Ovary (tissue), 9 donors: Measurements from ENCODE around the gene CCDC150. TPM values are rescaled to one million over a fixed set of nuclear protein-coding genes. Genes with fewer than 3 reads are reported as not detected.

ENCODE experiments used
- DNase-seq, 5 donors: peaks; one replicate each; pipeline ENCODE4 v3.0.0-alpha.2; 2019 to 2020
- H3K27ac ChIP-seq, 2 donors: fragments of 200-600 bp; one replicate each; pipeline versions ENCODE4 v1.5.1 to v1.8.0; 2019 to 2022
- H3K27me3 ChIP-seq: fragments of 200-600 bp; one replicate; pipeline ENCODE4 v1.8.0; 2022
- H3K36me3 ChIP-seq: fragments of 200-600 bp; sonication (generic); one replicate; pipeline ENCODE4 v1.5.1; 2019
- H3K4me1 ChIP-seq: one replicate; pipeline ENCODE4 v1.8.1; 2013; ENCODE audit warnings: mild to moderate bottlenecking, moderate library complexity; ENCODE audit not compliant: insufficient read depth
- H3K4me3 ChIP-seq: fragments of 200-600 bp; sonication (generic); one replicate; pipeline ENCODE4 v1.5.1; 2017
- H3K9me3 ChIP-seq, 2 donors: fragments of 200-600 bp in 1 of 2; sonication (generic) in 1 of 2; one replicate each; pipeline versions ENCODE4 v1.5.1 to v1.8.1; 2013 to 2019; ENCODE audit warnings: mild to moderate bottlenecking in 1 of 2, moderate library complexity in 1 of 2
- CTCF ChIP-seq, 3 donors: fragments of 450-650 bp in 2 of 3; fragments of 200-600 bp in 1 of 3; IDR thresholded peaks; one replicate each; pipeline versions ENCODE4 v1.5.1 to v1.8.0; 2016 to 2022; ENCODE audit warnings: antibody characterized with exemption in 3 of 3, mild to moderate bottlenecking in 1 of 3
- EP300 ChIP-seq: sonication (generic); formaldehyde crosslinking; IDR thresholded peaks from one replicate; pipeline ENCODE4 v1.6.1; 2017; ENCODE audit warnings: antibody characterized with exemption
- POLR2A ChIP-seq: fragments of 450-650 bp; IDR thresholded peaks from one replicate; pipeline ENCODE4 v1.6.1; 2017; ENCODE audit warnings: antibody characterized with exemption, mild to moderate bottlenecking, moderate library complexity
- WGBS, 3 donors: extraction: QIAGEN DNeasy Blood & Tissue Kit in 1 of 3; methylation state at CpG; one replicate each; pipeline versions ENCODE4 v1.1.5 to v1.1.7; 2013 to 2017; 5-methylcytosine and 5-hydroxymethylcytosine counted together
- intact Hi-C, 4 donors: fragments of 100-400 bp; cut with DNase I; formaldehyde crosslinking; loops; one replicate each; pipeline versions ENCODE4 v1.11.0 to v1.15.1; 2022 to 2023
- polyA plus RNA-seq, 2 donors: library from polyadenylated mRNA; stranded (reverse); fragments of 200-250 nt in 1 of 2; fragments of 350-450 nt in 1 of 2; fragmentation: Illumina TruSeq in 1 of 2; extraction: RNeasy Lipid Tissue Mini Kit (QIAGEN cat#74804) in 1 of 2; gene quantifications; one replicate each; pipeline ENCODE4 v1.2.3, GENCODE V29; 2013 to 2014
- total RNA-seq, 7 donors: library from RNA; depleted of rRNA in 2 of 7; stranded (reverse); fragments of >200 nt in 2 of 7; fragmentation: NEBNext Ultra II Directional in 3 of 7; extraction: Animal tissue kit (Norgen Biotek cat#: 25700) in 3 of 7; gene quantifications; one replicate each; pipeline versions ENCODE4 v1.1.0 to v1.2.4, GENCODE V29; 2016 to 2023
- donor health status: DM: no; HTN: no; CAD: no; lungs with moderate emphysema.
- donor health status: DM: no; HTN: no; CAD: no.
- donor health status: Bipolar disorder and iron deficiency.
- donor health status: DM: yes; HTN: yes; CAD: no.
- donor health status: DM: no; HTN: no; CAD: no.
- donor health status: DM: yes; HTN: yes; CAD: no.

CCDC150 gene
- total and polyA plus RNA-seq, 9 donors: 0.25 to 3.5 (median 1.1) TPM

- WGBS, 3 donors: 1% methylated on average over 33 to 48 of the region's 48 CpGs
- peak in 1 of 5 donors; percentile 14 for DNase-seq
- peak overlapping the region; percentile 19 for H3K4me3 ChIP-seq
- no peaks in the 10 kb centered on the region for H3K27me3 ChIP-seq
- intact Hi-C loops: no loop called here
- H3K27ac ChIP-seq: no peak overlapping the region
- no peaks in the 10 kb centered on the region for H3K9me3 ChIP-seq
- no peaks in the 10 kb centered on the region for H3K36me3 ChIP-seq
- TF ChIP-seq EP300 (no peak), CTCF (IDR thresholded peaks at IDR 0.05) (no peak), POLR2A (no peak)
- H3K4me1 ChIP-seq: peaks cover 5% of the 10 kb centered on the region
These were observed 47.1 kb upstream of the CCDC150 start for GRCh38 chr2:196592331-196592910.

- peak within 1 kb of the TSS; percentile 19 for H3K4me3 ChIP-seq
- DNase-seq: peak in 2 of 5 donors; percentile 21 to 36
- peaks cover 5% of the 10 kb centered on the region for H3K4me1 ChIP-seq
- no peaks in the 10 kb centered on the region for H3K36me3 ChIP-seq
- TF ChIP-seq POLR2A: no peak
- TF ChIP-seq EP300: no peak
- no peak for TF ChIP-seq CTCF (IDR thresholded peaks at IDR 0.05)
- 0 to 2% (median 1%) methylated on average over 64 to 125 of the region's 125 CpGs for whole genome bisulfite sequencing, 3 donors
- no peak within 1 kb of the TSS for H3K27ac ChIP-seq
- no peaks in the 10 kb centered on the region for H3K9me3 ChIP-seq
- intact Hi-C loops: no loop called here
- H3K27me3 ChIP-seq: no peaks in the 10 kb centered on the region
These were observed 46.3 kb upstream of the CCDC150 start, which contains the start of gene HECW2 for GRCh38 chr2:196592911-196593881. Gene HECW2 (minus strand): TSS chr2:196593554.

- intact Hi-C loops: no loop called here
- no peaks in the 10 kb centered on the region for H3K27me3 ChIP-seq
- no peak overlapping the region for H3K27ac ChIP-seq
- no peak for DNase-seq
- no peaks in the 10 kb centered on the region for H3K36me3 ChIP-seq
- WGBS, 3 donors: 91 to 94% (median 92%) methylated on average over 6 of the region's 6 CpGs
- TF ChIP-seq POLR2A: no peak
- no peak for TF ChIP-seq CTCF (IDR thresholded peaks at IDR 0.05)
- no peak for TF ChIP-seq EP300
- peaks cover 5% of the 10 kb centered on the region for H3K4me1 ChIP-seq
- H3K4me3 ChIP-seq: no peak overlapping the region
- no peaks in the 10 kb centered on the region for H3K9me3 ChIP-seq
These were observed 45.4 kb upstream of the CCDC150 start for GRCh38 chr2:196594158-196594557.

- no peak for DNase-seq
- intact Hi-C loops: no loop called here
These were observed 42.0 kb upstream of the CCDC150 start for GRCh38 chr2:196597531-196597930.

More at GRCh38 chr2:196597531-196597930, 42.0 kb upstream of the CCDC150 start:
- WGBS, 3 donors: 88 to 95% (median 93%) methylated on average over 6 of the region's 6 CpGs
- H3K4me1 ChIP-seq: peaks cover 5% of the 10 kb centered on the region
- H3K9me3 ChIP-seq: no peaks in the 10 kb centered on the region
- H3K27me3 ChIP-seq: no peaks in the 10 kb centered on the region
- TF ChIP-seq POLR2A (no peak), CTCF (IDR thresholded peaks at IDR 0.05) (no peak), EP300 (no peak)
- no peak overlapping the region for H3K4me3 ChIP-seq
- H3K27ac ChIP-seq: no peak overlapping the region
- no peaks in the 10 kb centered on the region for H3K36me3 ChIP-seq
